HEK293T (cell line): ENCODE data around the gene TFDP2.
"Not testable (repeated sequence)": the region's sequence is repeated elsewhere in the genome, so short reads cannot be mapped to it uniquely, and the experiment has no call there.

Experiments
- ARNT ChIP-seq: fragments of 450-650 bp; IDR thresholded peaks from 2 replicates; pipeline ENCODE4 v1.6.1; 2017; ENCODE audit warnings: mild to moderate bottlenecking
- CTBP1 ChIP-seq: fragments of 450-650 bp; IDR thresholded peaks from 2 replicates; pipeline ENCODE4 v1.6.1; 2016; ENCODE audit warnings: borderline replicate concordance
- ELF4 ChIP-seq: fragments of 450-650 bp; IDR thresholded peaks from 2 replicates; pipeline ENCODE4 v1.6.1; 2017; ENCODE audit warnings: antibody characterized with exemption
- HDGF ChIP-seq: fragments of 450-650 bp; IDR thresholded peaks from 2 replicates; pipeline ENCODE4 v1.6.1; 2017; ENCODE audit warnings: antibody characterized with exemption, borderline replicate concordance
- LEF1 ChIP-seq: fragments of 450-650 bp; IDR thresholded peaks from 2 replicates; pipeline ENCODE4 v1.6.1; 2017; ENCODE audit warnings: mild to moderate bottlenecking, borderline replicate concordance
- PKNOX1 ChIP-seq: fragments of 450-650 bp; IDR thresholded peaks from 2 replicates; pipeline ENCODE4 v1.6.1; 2016
- SP1 ChIP-seq: fragments of 450-650 bp; IDR thresholded peaks from 2 replicates; pipeline ENCODE4 v1.6.1; 2017

GRCh38 chr3:142137089-142137488 is 12.3 kb downstream of the TFDP2 start:
- TF ChIP-seq LEF1, PKNOX1, SP1, ARNT, ELF4, CTBP1, HDGF: not testable (repeated sequence)
